ENCODE measurements around the gene GADL1.

GADL1 gene

GRCh38 chr3:30728143-30728542 is 166.3 kb downstream of the GADL1 start:
- no peak for DNase-seq (ENCODE audit: low read depth in 1 of 2, low spot score in 1 of 2)

DNA sequence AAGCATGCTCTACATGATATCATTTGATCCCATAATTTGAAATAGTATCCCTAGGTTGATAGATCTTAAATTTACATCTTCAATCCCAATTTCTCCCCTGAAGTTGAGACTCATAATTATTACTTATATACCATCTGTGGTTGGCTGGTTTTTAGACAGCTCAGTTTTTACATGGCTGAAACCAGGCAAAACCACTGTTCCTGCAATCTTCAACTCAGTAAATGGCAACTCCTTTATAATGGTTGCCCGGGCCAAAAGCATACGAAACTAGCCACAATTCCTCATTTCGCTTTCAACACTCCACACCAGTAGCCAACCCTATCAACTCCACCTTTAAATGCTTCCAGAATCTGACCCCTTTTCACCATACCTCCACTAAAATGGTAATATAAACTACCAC is 169.6 kb downstream of the GADL1 start:
- DNase-seq (ENCODE audit: low read depth in 1 of 2, low spot score in 1 of 2), result no peak

- DNase-seq (ENCODE audit: low read depth in 1 of 2, low spot score in 1 of 2), result no peak
Observed at GRCh38 chr3:30723211-30723610, 171.2 kb downstream of the GADL1 start.

DNA sequence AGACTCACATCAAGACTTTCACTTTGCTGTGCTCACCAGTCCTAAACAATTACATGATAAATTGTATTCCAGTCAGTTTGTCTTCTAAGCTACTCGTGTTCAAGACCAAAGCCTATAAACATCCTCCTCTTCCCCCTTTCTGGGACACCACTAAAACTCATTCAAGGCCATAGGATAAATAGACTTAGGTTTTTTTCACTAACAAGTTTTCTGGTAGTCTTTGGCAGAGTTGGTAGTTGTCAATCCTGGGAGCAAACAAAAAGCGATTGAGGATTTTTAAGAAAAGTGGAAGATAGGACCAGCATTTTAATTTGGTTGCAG is 173.2 kb downstream of the GADL1 start:
- DNase-seq (ENCODE audit: low read depth in 1 of 2, low spot score in 1 of 2), result no peak

DNA sequence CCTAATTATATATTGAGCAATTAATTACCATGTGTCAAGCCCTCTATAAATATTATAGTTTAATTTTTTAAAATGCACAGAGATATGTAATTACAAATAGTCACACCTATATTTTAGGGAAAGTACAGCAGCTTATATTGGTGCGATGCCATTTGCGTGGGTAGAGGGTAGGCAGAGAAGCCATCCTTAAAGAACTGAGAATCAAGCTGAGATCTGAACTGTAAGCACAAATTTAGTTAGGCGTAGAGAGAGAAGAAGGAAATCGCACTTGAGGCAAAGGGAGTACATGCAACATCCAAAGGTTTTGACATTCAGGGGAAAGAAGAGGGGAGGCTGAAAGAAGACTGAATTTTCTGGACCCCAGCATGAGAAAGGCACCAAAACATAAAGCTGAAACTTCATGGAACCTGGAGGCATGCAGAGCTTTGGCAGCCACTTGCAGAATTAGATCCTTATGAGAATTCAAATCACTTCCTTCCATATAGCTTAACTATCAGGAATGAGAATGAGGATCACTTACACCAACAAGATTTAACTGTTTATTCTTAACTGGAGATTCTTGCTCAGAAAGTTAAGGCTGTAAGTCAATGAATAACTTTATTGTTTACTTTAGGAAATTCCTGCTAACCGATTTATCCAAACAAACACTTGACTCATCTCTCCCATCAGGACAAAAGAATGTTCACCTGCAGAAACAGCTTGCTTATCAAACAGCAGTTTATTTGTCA is 173.7 kb downstream of the GADL1 start:
- DNase-seq (ENCODE audit: low read depth in 1 of 2, low spot score in 1 of 2), result no peak

GRCh38 chr3:30719536-30719935 is 174.9 kb downstream of the GADL1 start:
- DNase-seq (ENCODE audit: low read depth in 1 of 2, low spot score in 1 of 2), result no peak

DNA sequence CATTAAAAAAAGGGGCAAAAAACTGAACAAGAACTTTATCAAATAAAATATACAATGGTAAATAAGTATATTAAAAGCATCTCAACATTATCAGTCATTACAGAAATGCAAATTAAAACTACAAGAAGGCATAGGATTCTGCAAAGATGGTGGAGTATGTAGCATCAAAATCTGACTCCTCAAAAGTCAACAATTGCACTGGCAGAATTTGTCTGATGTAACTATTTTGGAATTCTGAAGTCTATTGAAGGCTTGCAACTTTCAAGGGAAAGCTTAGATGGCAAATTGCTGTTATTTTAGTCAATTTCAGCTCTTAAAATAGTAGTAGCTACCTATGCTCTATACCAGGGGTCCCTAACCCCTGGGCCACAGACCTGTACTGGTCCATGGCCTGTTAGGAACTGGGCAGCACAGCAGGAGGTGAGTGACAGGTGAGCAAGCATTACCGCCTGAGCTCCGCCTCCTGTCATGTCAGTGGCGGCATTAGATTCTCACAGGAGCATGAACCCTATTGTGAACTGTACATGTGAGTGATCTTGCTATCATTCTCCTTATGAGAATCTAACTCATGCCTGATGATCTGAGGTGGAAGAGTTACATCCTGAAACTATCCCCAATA is 180.5 kb downstream of the GADL1 start:
- no peak for DNase-seq (ENCODE audit: low read depth in 1 of 2, low spot score in 1 of 2)

GRCh38 chr3:30712991-30713390 is 181.5 kb downstream of the GADL1 start:
- DNase-seq (ENCODE audit: low read depth in 1 of 2, low spot score in 1 of 2), result no peak

- no peak for DNase-seq (ENCODE audit: low read depth in 1 of 2, low spot score in 1 of 2)
Observed at GRCh38 chr3:30711867-30712266, 182.6 kb downstream of the GADL1 start.

GRCh38 chr3:30711151-30711550 is 183.3 kb downstream of the GADL1 start:
- DNase-seq (ENCODE audit: low read depth in 1 of 2, low spot score in 1 of 2), result no peak

DNA sequence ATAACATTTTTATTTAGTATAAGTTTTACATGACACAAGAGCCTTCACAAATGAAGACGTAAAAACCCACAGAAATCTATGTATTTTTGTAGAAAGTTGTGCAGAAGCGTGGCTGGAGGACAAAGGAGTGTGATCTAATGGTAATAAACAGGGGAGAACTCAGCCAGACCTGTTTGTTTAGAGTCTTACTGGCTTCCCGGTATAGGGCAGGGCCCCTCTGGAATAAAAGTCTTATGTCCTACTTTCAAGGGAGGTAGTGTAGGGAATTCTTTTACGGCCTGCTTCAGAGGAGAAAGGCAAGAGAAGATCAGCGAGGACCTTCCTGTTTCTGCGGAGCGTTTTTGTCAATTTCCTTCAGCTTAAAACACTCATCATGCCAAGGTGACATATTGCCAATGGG is 184.4 kb downstream of the GADL1 start:
- no peak for DNase-seq (ENCODE audit: low read depth in 1 of 2, low spot score in 1 of 2)

- DNase-seq (ENCODE audit: low read depth in 1 of 2, low spot score in 1 of 2), result no peak
Observed at GRCh38 chr3:30708472-30708871, 186.0 kb downstream of the GADL1 start.

GRCh38 chr3:30707825-30708224 is 186.6 kb downstream of the GADL1 start:
- no peak for DNase-seq (ENCODE audit: low read depth in 1 of 2, low spot score in 1 of 2)

DNA sequence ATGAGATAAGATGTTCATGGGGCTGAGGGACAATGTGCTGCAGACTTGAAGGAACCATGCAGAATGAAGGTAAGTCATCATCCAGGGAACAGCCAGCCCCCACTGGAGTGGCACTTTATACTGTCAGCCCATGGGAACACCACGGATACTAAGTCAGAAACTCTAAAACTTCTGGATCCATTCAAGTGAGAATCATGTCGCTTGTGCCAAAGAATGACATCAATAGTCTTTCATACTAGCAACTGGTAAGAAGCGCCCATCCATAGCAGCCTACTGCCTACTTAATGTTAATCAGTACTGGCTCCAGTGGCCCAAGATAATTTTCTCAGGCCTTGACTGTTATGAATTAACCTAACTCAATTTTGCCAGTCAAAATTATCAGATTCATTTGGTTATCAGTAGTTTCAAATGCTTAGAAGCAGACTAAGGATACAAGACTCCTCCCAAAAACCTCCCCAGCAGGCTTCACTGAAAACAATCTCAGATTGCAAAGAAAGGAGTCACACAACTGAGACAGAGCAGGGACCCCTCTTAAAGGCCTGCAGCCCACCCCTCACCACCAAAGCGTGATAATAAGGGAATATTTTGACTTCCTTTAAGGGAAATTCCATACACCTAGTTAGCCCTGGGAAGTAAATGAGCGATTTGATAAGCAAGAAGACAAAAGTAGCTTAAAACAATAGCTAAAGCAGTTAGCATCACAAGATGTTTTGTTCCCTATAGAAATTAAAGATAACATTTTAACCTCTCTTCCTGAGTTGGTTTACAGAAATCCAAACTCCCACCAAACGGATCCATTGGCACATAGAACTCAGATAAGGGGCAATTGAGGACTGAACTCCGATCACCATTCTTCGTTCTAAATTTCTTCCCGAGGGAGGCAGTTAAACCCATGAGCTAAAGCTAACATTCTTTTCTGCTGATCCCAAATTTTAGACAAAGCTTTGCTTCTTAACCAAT is 189.2 kb downstream of the GADL1 start:
- DNase-seq (ENCODE audit: low read depth in 1 of 2, low spot score in 1 of 2), result no peak

DNA sequence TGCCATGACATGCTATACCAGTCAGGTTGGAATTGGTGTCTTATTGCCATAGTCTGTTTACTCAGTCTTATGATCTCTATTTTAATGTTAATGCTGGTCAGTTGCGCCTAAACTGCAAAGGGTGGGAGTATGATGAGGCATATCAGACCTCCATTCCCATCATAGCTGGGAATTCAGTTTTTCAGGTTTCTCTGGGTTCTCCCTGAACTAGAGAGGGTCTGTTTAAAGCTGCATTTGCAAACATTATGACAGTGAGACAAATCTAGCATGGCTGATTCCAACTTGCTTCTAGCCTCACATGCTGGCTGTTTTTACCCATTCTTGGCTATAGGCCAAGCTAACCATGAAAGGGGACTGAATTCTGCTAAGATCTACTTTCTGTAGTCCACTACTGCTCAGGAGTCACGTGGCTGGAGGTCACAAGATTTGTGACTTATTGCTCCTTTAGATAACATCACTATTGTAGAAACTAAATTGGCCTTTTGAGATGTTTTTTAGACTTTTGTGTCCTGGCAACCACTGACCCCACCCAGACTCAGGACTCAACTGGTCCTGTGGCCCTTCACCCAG is 191.5 kb downstream of the GADL1 start:
- no peak for DNase-seq (ENCODE audit: low read depth in 1 of 2, low spot score in 1 of 2)

GRCh38 chr3:30702038-30702827 is 192.2 kb downstream of the GADL1 start:
- DNase-seq (ENCODE audit: low read depth in 1 of 2, low spot score in 1 of 2), result no peak

GRCh38 chr3:30700702-30701321 is 193.6 kb downstream of the GADL1 start:
- no peak for DNase-seq (ENCODE audit: low read depth in 1 of 2, low spot score in 1 of 2)

DNA sequence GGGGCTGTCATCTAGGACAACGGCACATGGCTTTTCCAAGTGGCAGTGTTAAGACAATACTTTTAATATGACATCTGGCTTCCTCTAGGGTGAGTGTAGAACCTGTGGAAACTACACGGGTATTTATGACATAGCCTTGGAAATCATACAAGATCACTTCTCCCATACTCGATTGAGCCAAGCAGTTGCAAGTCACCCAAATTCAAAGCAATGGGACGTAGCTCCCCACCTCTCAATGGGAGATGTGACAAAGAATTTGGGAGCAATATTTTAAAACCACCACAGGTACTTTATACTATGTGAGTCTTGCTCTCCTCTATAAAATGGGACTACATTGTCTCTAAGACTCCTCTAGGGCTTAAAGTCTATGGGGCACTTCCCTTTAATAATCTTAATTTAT is 194.5 kb downstream of the GADL1 start:
- DNase-seq (ENCODE audit: low read depth in 1 of 2, low spot score in 1 of 2), result no peak

GRCh38 chr3:30698549-30698948 is 195.9 kb downstream of the GADL1 start:
- DNase-seq (ENCODE audit: low read depth in 1 of 2, low spot score in 1 of 2), result no peak

DNA sequence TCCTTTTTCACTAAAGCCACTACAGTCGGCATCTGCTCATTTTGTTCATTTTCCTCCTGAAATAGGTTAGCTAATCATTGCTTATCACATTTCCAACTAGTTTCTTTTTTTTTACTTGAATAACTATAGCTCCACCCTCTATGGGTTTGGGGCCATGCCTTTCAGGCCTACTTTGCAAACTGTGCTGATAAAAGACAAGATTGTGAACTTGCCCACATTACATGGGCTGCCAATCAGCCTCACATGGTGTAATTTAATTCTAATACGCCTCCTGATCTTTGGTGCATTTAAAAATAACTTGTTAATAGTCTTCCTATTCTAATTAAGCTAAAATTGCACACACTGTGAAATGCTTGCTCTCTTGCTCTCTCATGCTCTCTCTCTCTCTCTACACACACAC is 197.6 kb downstream of the GADL1 start:
- DNase-seq (ENCODE audit: low read depth in 1 of 2, low spot score in 1 of 2), result no peak
